Measurements from ENCODE around the gene DSP.

- TF ChIP-seq POLR2A (IDR thresholded peaks at IDR 0.05): no peak
- TF ChIP-seq CTCF (IDR thresholded peaks at IDR 0.05 in 8 of 11, conservative IDR thresholded peaks at IDR 0.05 in 3 of 11): no peak
These were observed 38.7 kb upstream of the DSP start for GRCh38 chr6:7502743-7503142.

Data from spleen (tissue), 7 donors.